Muscle of back (tissue), 11 donors: ENCODE data around the gene FSD1L. TPM values are rescaled to one million over a fixed set of nuclear protein-coding genes. Genes with fewer than 3 reads are reported as not detected.
"Not testable (repeated sequence)": the region's sequence is repeated elsewhere in the genome, so short reads cannot be mapped to it uniquely, and the experiment has no call there.

Experiments used
- DNase-seq, 3 donors: peaks; one replicate each; pipeline versions ENCODE4 v3.0.0 to v3.0.0-alpha.2; 2013
- polyA plus RNA-seq, 10 donors: library from polyadenylated mRNA; unstranded; fragments of 120-200 nt; gene quantifications; one replicate each; pipeline ENCODE4 v1.2.1, GENCODE V29; 2013; ENCODE audit not compliant: insufficient read length in 10 of 10

FSD1L gene
- polyA plus RNA-seq, 10 donors = 9.4 to 21.6 (median 11.7) TPM

DNA sequence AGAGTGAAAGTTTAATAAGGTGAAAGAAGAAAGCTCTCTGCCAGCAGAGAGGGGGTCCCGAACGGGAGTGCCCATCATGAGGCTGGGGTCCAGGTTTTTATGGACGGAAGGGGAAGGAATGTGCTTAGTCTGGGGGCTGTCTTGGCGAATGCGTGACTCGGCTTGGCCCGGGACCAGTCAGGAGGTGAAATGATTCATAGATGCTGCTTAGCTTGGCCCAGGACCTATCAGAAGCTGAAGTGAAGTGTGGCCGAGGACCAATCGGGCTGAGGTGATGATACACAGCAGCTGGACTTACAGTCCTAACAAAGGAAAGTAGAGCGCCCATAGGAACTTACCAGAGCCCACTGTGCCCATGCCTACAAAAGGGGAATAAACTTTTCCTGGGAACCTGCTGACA lies 106.2 kb downstream of the FSD1L start:
- no peak for DNase-seq

DNA sequence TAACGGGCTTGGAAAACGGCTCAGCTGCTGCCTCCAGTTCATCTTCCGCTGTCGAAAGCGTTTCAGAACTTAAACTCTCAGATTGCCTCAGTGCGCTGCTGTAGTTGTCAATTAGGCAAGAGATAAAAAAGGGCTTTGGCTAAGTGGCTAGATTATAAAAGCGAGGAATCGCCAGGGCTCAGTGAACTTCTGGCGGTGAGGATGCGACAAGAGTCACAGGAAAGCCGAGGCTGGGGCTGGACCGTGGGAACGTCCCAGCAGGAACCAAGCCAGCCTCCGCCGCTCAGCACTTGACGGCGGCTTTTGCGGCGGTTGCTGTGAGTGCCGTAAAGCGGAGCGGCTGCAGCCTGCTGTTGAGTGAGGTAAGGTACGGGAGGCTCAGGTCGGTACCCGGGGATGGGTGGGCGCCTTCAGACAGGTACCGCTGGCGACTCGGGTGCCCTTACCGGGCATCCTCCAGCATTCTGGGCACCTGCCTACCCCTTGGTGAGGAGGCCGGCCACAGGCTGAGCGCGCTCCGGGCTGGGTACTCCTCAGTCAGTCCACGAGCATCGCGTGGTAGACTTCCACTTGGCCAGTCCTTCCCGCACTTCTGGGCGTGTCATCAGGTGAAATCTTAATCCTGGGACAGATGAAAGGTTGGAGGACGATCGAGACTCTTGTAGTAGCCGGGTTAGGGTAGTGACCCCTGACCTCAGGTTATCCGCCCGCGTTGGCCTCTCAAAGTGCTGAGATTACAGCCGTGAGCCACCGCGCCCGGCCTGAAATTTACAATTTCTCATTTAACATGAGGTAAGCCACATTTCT lies 110.2 kb downstream of the FSD1L start, which contains the start of gene FKTN:
Gene FKTN, plus strand, starts transcription at position 328 of the 807 bp plus-strand sequence. CDS start 16,902 bp downstream, outside the sequence.
- peak; percentile 84 to 97 (median 87) for DNase-seq

DNA sequence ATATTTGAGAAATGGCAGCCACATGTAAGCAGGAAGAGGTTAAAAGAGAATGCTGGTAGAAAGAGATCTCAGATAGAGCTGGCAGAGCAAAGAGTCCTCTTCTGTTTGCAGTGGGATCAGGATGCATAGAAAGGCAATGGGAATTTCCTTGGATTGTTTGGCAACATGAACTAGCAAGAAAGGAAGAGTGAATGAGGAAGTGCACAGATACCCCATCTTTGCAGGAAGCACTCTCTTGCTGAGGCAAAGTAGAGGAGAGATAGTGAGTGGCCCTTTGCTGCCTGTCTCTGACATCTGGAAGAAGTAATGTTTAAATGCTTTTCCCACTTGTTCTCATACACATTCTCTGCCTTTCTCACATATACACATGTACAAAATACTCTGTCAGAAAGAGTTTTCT lies 124.6 kb downstream of the FSD1L start:
- DNase-seq = no peak

DNA sequence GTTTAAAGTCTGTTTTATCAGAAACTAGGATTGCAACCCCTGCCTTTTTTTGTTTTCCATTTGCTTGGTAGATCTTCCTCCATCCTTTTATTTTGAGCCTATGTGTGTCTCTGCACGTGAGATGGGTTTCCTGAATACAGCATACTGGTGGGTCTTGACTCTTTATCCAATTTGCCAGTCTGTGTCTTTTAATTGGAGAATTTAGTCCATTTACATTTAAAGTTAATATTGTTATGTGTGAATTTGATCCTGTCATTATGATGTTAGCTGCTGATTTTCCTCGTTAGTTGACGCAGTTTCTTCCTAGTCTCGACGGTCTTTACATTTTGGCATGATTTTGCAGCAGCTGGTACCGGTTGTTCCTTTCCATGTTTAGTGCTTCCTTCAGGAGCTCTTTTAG lies 132.1 kb downstream of the FSD1L start:
- not testable (repeated sequence) for DNase-seq

DNA sequence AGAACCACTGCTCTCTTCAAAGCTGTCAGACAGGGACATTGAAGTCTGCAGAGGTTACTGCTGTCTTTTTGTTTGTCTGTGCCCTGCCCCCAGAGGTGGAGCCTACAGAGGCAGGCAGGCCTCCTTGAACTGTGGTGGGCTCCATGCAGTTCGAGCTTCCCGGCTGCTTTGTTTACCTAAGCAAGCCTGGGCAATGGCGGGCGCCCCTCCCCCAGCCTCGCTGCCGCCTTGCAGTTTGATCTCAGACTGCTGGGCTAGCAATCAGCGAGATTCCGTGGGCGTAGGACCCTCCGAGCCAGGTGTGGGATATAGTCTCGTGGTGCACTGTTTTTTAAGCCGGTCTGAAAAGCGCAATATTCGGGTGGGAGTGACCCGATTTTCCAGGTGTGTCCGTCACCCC lies 133.7 kb downstream of the FSD1L start:
- not testable (repeated sequence) for DNase-seq

DNA sequence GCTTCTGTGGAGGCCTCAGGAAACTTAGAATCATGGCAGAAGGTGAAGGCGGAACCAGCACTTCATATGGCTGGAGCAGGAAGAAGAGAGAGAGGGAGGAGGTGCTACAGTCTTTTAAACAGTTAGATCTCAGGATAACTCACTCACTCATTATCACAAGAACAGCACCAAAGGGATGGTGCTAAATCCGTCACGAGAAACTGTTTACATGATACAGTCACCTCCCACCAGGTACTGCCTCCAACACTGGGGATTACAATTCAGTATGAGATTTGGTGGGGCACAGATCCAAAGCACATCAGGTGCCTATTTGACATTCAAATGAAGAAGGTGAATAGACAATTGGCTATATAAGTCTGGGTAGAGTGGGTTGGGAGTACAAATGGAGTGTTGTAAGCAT lies 145.3 kb downstream of the FSD1L start:
- no peak for DNase-seq

Other genes with a start within 250 kb of the FSD1L start
- gene SLC44A1, start 203.4 kb upstream of the FSD1L start, polyA plus RNA-seq = 10 to 100 TPM; 15.2 to 22.2 (median 17.2) TPM
- gene FKTN, start 110.1 kb downstream of the FSD1L start, polyA plus RNA-seq = 10 to 100 TPM; 12.9 to 20.1 (median 17.7) TPM
- 10 to 100 TPM; 12.3 to 28.7 (median 20.6) TPM for gene TAL2, start 214.4 kb downstream of the FSD1L start, polyA plus RNA-seq
- gene TMEM38B, start 246.5 kb downstream of the FSD1L start, polyA plus RNA-seq = 10 to 100 TPM; 43.7 to 86.5 (median 66.1) TPM